Measurements from ENCODE around the gene CACNG5.

DNA sequence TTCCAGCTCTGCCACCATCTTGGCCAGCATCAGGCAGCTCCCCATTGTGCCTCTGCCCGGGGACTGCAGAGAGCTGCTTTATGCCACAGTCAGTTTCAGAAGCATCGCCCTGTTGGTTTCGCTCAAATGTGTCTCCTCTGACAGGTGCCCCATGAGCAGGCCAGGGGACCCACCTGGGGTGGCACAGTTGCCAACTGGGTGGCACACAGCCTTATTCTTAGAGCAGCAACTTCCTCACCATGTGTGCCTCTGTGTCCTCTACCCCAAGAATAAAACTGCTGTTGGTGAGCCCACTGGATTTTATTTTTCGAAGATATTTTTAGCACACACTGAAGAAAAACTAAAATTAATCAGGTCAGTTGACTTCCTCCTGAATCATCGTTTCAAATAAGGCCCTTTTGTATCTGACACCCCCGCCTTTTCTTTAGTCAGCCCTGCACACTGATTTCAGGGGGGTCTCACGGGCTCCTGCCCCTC is 44.9 kb upstream of the CACNG5 start:
- TF ChIP-seq CTCF (IDR thresholded peaks at IDR 0.05; ENCODE audit: insufficient read depth, low read length) (no peak), REST (IDR thresholded peaks at IDR 0.05; ENCODE audit: insufficient replicate concordance, low read depth) (no peak), POLR2AphosphoS5 (IDR thresholded peaks at IDR 0.05; ENCODE audit: low read depth) (no peak), GABPA (IDR thresholded peaks at IDR 0.05; ENCODE audit: low read depth) (no peak), SPI1 (IDR thresholded peaks at IDR 0.05; ENCODE audit: borderline replicate concordance, low read depth) (no peak)
